GM18507 (cell line): ENCODE data around the gene CHD5.
"Not testable (repeated sequence)": the region's sequence is repeated elsewhere in the genome, so short reads cannot be mapped to it uniquely, and the experiment has no call there.

Experiments
- DNase-seq: peaks from one replicate; pipeline ENCODE4 v3.0.0; 2011; ENCODE audit warnings: low read depth; ENCODE audit not compliant: insufficient read length; ENCODE audit errors: extremely low spot score
- FAIRE-seq: peaks from 2 replicates; lab custom pipeline; 2011; peaks lifted over from hg19 to GRCh38; lab: Jason Lieb, UNC

The CHD5 gene

GRCh38 chr1:6077506-6077905, 102.6 kb downstream of the CHD5 start:
- no peak for FAIRE-seq
- no peak for DNase-seq

- FAIRE-seq, DNase-seq: not testable (repeated sequence)
These were observed 103.1 kb downstream of the CHD5 start for GRCh38 chr1:6077061-6077460.

- DNase-seq (no peak), FAIRE-seq (no peak)
These were observed 104.4 kb downstream of the CHD5 start for GRCh38 chr1:6075748-6076147.

GRCh38 chr1:6074192-6074901, 105.8 kb downstream of the CHD5 start:
- no peak for FAIRE-seq
- DNase-seq = no peak

GRCh38 chr1:6073480-6074053, 106.6 kb downstream of the CHD5 start:
- DNase-seq = no peak
- no peak for FAIRE-seq

- no peak for DNase-seq
- no peak for FAIRE-seq
These were observed 107.2 kb downstream of the CHD5 start for GRCh38 chr1:6072774-6073479.

GRCh38 chr1:6071219-6071618, 108.9 kb downstream of the CHD5 start:
- DNase-seq (no peak), FAIRE-seq (no peak)

- no peak for FAIRE-seq
These were observed 109.6 kb downstream of the CHD5 start for GRCh38 chr1:6070450-6070974.

GRCh38 chr1:6069573-6069972, 110.5 kb downstream of the CHD5 start:
- no peak for FAIRE-seq
- no peak for DNase-seq

More at GRCh38 chr1:6070450-6070974, 109.6 kb downstream of the CHD5 start:
- DNase-seq = no peak

- DNase-seq (no peak), FAIRE-seq (no peak)
These were observed 111.2 kb downstream of the CHD5 start for GRCh38 chr1:6068932-6069331.

- FAIRE-seq (no peak), DNase-seq (no peak)
These were observed 112.0 kb downstream of the CHD5 start for GRCh38 chr1:6068073-6068472.

GRCh38 chr1:6066680-6067079, 113.4 kb downstream of the CHD5 start:
- FAIRE-seq (no peak), DNase-seq (no peak)

- FAIRE-seq (no peak), DNase-seq (no peak)
These were observed 114.8 kb downstream of the CHD5 start for GRCh38 chr1:6065093-6065858.

GRCh38 chr1:6063532-6064053, 116.5 kb downstream of the CHD5 start:
- not testable (repeated sequence) for FAIRE-seq, DNase-seq

- FAIRE-seq = no peak
- DNase-seq = no peak
These were observed 117.5 kb downstream of the CHD5 start for GRCh38 chr1:6062670-6063069.

- DNase-seq (no peak), FAIRE-seq (no peak)
These were observed 120.3 kb downstream of the CHD5 start for GRCh38 chr1:6059866-6060265.

GRCh38 chr1:6057170-6057845, 122.8 kb downstream of the CHD5 start:
- no peak for DNase-seq
- no peak for FAIRE-seq

GRCh38 chr1:6056572-6056948, 123.6 kb downstream of the CHD5 start:
- no peak for DNase-seq
- no peak for FAIRE-seq

- DNase-seq (no peak), FAIRE-seq (no peak)
These were observed 125.5 kb downstream of the CHD5 start for GRCh38 chr1:6054596-6054995.
